Measurements from ENCODE around the gene PRR20G. TPM values are rescaled to one million over a fixed set of nuclear protein-coding genes. Genes with fewer than 3 reads are reported as not detected.

PRR20G gene
- total RNA-seq, 1 experiment from 2014 or later: not detected

DNA sequence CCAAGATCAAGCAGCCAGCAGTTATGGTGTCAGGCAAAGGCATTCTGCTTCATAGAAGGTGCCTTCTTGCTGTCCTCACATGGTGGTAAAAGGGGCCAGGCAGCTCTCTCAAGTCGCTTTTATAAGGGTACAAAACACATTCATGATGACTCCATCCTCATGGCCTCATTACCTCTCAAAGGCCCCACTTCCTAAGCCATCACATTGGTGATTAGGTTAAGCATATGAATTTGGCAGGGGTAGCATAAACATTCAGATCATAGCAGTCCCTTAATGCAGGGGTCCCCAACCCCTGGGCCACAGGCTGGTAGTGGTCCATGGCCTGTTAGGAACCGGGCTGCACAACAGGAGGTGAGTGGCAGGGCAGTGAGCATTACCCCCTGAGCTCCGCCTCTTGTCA lies 52.1 kb downstream of the PRR20G start:
- H3K27ac Mint-ChIP-seq (ENCODE audit: unreplicated experiment): no peak overlapping the region
- BruUV-seq (replicated peaks): no TSS peak
- TF ChIP-seq, protein P1, sequence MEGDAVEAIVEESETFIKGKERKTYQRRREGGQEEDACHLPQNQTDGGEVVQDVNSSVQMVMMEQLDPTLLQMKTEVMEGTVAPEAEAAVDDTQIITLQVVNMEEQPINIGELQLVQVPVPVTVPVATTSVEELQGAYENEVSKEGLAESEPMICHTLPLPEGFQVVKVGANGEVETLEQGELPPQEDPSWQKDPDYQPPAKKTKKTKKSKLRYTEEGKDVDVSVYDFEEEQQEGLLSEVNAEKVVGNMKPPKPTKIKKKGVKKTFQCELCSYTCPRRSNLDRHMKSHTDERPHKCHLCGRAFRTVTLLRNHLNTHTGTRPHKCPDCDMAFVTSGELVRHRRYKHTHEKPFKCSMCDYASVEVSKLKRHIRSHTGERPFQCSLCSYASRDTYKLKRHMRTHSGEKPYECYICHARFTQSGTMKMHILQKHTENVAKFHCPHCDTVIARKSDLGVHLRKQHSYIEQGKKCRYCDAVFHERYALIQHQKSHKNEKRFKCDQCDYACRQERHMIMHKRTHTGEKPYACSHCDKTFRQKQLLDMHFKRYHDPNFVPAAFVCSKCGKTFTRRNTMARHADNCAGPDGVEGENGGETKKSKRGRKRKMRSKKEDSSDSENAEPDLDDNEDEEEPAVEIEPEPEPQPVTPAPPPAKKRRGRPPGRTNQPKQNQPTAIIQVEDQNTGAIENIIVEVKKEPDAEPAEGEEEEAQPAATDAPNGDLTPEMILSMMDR (IDR thresholded peaks at IDR 0.05; ENCODE audit: unreplicated experiment): no peak
- intact Hi-C loops (cut with micrococcal nuclease; ENCODE audit: unreplicated experiment): no loop called here
- H3K4me3 Mint-ChIP-seq (ENCODE audit: low read depth, unreplicated experiment): no peak overlapping the region
- H3K4me1 Mint-ChIP-seq (ENCODE audit: low read depth, unreplicated experiment): no peaks in the 10 kb centered on the region
- H3K36me3 Mint-ChIP-seq (ENCODE audit: insufficient read depth, unreplicated experiment): no peaks in the 10 kb centered on the region
- peaks cover 5% of the 10 kb centered on the region for H3K9me3 Mint-ChIP-seq (ENCODE audit: low read depth, unreplicated experiment)
- CTCF ChIA-PET: no interaction called here
- no peak for DNase-seq
- H3K27me3 Mint-ChIP-seq (ENCODE audit: unreplicated experiment): peaks cover 69% of the 10 kb centered on the region

DNA sequence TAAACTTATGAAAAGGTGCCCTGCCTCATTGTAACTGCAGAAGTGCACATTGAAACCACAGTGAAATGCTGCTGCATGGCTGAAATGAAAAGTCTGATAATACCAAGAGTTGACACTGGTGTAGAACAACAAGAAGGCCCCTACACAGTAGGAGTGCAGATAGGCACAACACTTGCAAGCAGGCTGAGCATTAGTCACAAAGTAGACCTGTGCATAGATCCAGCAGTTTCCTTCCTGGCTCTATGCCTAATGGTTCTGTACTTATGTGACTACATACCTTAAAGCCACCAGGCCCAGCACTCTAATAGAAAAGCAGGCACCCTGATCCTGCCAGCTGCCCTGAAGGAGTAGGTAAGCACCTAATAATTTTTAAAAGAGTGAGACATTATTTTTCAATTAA lies 53.1 kb downstream of the PRR20G start:
- CTCF ChIA-PET: interaction anchor here (0.6 to 0.9 kb wide), 2 partner anchors 169 to 458 kb away, joined by 3 read pairs; no protein-coding TSS in a partner anchor
- no TSS peak for BruUV-seq (replicated peaks)
- peaks cover 69% of the 10 kb centered on the region for H3K27me3 Mint-ChIP-seq (ENCODE audit: unreplicated experiment)
- H3K4me3 Mint-ChIP-seq (ENCODE audit: low read depth, unreplicated experiment): no peak overlapping the region
- no peak overlapping the region for H3K27ac Mint-ChIP-seq (ENCODE audit: unreplicated experiment)
- no peaks in the 10 kb centered on the region for H3K36me3 Mint-ChIP-seq (ENCODE audit: insufficient read depth, unreplicated experiment)
- intact Hi-C loops (cut with micrococcal nuclease; ENCODE audit: unreplicated experiment): no loop called here
- no peak for DNase-seq
- TF ChIP-seq, protein P1 (IDR thresholded peaks at IDR 0.05; ENCODE audit: unreplicated experiment): no peak
- H3K9me3 Mint-ChIP-seq (ENCODE audit: low read depth, unreplicated experiment): peaks cover 5% of the 10 kb centered on the region
- no peaks in the 10 kb centered on the region for H3K4me1 Mint-ChIP-seq (ENCODE audit: low read depth, unreplicated experiment)

Other genes starting within 250 kb of the PRR20G start
- gene PRR23E, start 94.9 kb downstream of the PRR20G start, total RNA-seq (2022): not detected in 2 replicates